RCC 7860 (cell line): ENCODE results near the gene UBE3A.

Experiments
- DNase-seq: peaks from one replicate; pipeline ENCODE4 v3.0.0-alpha.2; 2015; ENCODE audit warnings: low spot score
- FAIRE-seq: peaks from 2 replicates; lab custom pipeline; 2012; peaks lifted over from hg19 to GRCh38; lab: Jason Lieb, UNC

UBE3A gene

GRCh38 chr15:25335279-25335678, 103.5 kb downstream of the UBE3A start:
- no peak for DNase-seq
- FAIRE-seq, result no peak

GRCh38 chr15:25333049-25333448, 105.8 kb downstream of the UBE3A start:
- FAIRE-seq, result peak; percentile 78
- DNase-seq, result peak; percentile 24

DNA sequence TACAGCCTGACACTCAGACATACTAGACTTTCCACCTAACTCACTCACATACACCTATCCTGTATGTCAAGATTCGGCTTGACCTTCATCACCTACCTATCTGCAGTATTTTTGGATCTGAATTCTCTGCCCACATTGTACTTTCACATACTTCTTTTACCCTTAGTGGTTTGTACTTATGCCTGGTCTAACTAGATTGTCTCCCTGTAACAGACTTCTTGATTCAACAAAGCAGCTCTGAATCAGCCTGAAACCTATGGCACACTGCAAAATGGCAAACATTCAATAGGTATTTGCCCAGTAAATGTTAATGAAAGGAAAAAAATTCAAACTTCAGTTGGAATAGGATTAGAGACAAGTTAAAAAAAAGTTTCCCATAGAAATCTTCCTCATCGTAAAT, 106.5 kb downstream of the UBE3A start:
- DNase-seq (no peak), FAIRE-seq (no peak)

- no peak for FAIRE-seq
- no peak for DNase-seq
These were observed 107.0 kb downstream of the UBE3A start for GRCh38 chr15:25331860-25332259.

DNA sequence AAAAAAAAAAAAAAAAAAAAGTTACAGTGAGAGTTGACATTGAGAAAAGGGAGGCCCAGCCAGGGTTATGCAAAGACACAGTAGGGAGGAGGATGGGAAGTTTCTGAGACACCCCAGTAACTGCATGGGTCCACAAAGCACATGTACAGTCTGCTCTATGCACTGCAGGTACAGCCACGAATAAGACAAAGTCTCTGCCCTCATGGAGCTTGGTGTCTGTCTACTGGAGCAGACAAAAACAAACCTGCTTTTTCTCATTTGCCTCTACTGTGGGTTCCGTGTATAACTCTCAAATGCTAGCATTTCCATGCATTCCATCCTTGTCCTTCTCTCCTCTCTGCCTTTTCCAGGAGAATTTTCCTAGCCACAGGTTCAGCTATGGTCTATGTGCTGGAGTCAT, 107.4 kb downstream of the UBE3A start:
- DNase-seq, result no peak

GRCh38 chr15:25329696-25330095, 109.1 kb downstream of the UBE3A start:
- FAIRE-seq (no peak), DNase-seq (no peak)

More for the DNA sequence above, 107.4 kb downstream of the UBE3A start:
- no peak for FAIRE-seq

- no peak for DNase-seq
- FAIRE-seq, result no peak
These were observed 111.1 kb downstream of the UBE3A start for GRCh38 chr15:25327686-25328085.

GRCh38 chr15:25325187-25325586, 113.6 kb downstream of the UBE3A start:
- FAIRE-seq, result no peak
- DNase-seq, result no peak

DNA sequence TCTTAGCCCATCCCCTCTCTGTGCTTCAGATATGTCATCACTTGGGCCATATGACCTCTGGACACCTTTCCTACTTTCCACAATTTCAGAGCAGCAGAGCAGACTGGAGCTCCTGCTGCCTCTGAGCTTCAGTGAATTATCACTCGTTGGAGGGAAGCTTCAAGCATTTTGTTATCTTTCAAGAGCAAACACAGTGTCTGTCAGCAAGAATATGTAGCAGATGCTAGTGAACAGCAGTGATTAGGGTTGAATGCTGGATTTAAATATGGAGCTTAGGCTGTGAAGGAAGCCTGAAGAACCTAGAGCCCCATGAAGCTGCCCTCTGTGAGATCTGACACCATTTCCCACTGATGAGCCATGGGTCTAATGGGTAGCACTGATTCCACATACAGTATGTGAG, 115.4 kb downstream of the UBE3A start:
- FAIRE-seq (no peak), DNase-seq (no peak)

DNA sequence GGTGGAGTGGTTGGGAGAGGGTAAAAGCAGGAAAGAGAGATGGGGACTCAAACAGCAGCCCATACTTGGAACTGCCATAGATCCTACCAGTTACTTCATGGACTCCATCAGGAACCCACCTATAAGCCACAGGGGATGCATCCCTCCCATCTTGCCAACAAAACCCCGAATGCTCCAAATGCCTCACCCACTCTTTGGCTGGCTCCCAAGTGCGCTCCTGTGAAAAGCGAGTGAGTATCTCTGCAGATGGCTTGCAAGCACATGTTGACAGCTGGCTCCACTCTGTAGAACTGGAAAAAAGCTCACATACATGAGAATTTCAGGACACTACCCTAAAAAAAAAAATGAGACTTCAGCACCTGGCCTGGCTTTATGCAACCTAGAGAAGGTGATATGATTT, 151.0 kb downstream of the UBE3A start:
- FAIRE-seq, result no peak

More for the DNA sequence above, 151.0 kb downstream of the UBE3A start:
- no peak for DNase-seq
